ENCODE results near the gene DHX34.
"Not testable (repeated sequence)": the region's sequence is repeated elsewhere in the genome, so short reads cannot be mapped to it uniquely, and the experiment has no call there.

DHX34 gene

DNA sequence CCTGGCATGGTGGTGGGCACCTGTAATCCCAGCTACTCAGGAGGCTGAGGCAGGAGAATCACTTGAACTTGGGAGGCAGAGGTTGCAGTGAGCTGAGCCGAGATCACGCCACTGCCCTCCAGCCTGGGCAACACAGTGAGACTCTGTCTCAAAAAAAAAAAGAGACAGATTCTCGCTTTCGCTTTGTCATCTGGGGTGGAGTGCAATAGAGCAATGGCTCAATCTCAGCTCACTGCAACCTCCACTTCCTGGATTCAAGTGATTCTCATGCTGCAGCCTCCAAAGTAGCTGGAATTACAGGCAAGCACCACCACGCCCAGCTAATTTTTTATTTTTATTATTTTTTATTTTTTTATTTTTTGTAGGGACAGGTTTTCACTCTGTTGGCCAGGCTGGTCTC, 39.6 kb downstream of the DHX34 start:
- CTCF ChIA-PET: interaction anchor here (0.9 to 5.0 kb wide), 4 partner anchors 11 to 94 kb away, joined by 4 to 86 read pairs (median 5); partner anchors contain the start of gene DHX34
- DNase-seq (ENCODE audit: extremely low spot score); POLR2A ChIA-PET: not testable (repeated sequence)

DNA sequence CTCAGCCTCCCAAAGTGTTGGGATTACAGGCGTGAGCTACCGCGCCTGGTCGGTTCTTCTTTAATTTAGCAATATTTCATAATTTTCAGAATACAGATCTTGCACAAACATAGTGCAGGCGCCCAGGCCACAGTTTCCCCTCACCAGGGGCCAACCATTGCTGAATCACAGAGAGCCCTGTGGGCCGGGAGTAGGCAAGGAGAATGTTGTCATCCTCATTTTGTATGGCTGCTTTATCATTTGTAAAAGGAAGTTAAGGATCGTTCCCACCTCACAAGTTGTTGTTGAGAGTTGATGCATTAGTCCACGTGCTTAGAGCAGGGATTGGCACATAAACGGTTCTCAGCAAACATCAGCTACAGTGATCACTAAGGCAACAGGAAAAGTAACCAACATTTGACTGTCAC, 40.0 kb downstream of the DHX34 start:
- TF ChIP-seq, protein P1, sequence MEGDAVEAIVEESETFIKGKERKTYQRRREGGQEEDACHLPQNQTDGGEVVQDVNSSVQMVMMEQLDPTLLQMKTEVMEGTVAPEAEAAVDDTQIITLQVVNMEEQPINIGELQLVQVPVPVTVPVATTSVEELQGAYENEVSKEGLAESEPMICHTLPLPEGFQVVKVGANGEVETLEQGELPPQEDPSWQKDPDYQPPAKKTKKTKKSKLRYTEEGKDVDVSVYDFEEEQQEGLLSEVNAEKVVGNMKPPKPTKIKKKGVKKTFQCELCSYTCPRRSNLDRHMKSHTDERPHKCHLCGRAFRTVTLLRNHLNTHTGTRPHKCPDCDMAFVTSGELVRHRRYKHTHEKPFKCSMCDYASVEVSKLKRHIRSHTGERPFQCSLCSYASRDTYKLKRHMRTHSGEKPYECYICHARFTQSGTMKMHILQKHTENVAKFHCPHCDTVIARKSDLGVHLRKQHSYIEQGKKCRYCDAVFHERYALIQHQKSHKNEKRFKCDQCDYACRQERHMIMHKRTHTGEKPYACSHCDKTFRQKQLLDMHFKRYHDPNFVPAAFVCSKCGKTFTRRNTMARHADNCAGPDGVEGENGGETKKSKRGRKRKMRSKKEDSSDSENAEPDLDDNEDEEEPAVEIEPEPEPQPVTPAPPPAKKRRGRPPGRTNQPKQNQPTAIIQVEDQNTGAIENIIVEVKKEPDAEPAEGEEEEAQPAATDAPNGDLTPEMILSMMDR (IDR thresholded peaks at IDR 0.05; ENCODE audit: control extremely low read depth, extremely low read depth, low read depth, missing control alignments): no peak
- ChIA-PET CTCF (interaction anchor here (0.9 to 5.0 kb wide), 4 partner anchors 11 to 94 kb away, joined by 4 to 86 read pairs (median 5); partner anchors contain the start of gene DHX34), POLR2A (no interaction called here)
- no peak for DNase-seq (ENCODE audit: extremely low spot score)

DNA sequence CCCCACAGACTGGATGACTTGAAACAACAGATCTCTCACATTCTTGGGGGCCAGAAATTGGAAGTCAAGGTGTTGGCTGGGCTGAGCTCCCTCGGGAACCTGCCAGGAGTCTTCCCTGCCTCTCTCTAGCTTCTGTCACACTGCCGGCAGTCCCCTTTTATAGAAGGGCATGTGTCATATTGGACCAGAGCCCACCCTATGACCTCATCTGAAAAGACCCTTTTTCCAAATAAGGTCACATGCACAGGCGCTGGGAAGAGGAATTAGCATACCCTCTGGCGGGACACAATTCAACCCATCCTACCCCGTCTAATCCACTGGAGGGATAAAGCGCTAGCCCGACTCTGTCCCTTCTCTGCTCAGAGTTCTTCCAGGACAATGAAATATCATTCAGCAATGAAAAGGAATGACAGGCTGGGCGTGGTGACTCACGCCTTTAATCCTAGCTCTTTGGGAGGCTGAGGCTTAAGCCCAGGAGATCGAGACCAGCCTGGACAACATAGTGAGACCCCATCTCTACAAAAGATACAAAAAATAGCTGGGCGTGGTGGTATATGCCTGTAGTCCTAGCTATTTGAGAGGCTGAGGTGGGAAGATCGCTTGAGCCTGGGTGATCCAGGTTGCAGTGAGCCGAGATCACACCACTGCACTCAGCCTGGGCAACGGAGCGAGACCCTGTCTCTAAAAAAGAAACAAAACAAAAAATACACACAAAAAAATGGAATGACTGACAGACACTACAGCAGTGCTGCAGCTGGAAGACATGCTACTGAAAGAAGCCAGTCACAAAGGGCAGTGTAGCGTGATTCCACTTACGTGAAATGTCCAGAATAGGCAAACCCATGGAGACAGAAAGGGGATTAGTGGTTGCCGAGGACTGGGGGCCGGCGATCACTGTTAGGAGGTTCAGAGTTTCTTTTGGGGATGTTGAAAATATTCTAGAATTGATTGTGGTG, 41.7 kb downstream of the DHX34 start:
- DNase-seq (ENCODE audit: extremely low spot score): no peak
- ChIA-PET CTCF (interaction anchor here (0.7 to 5.0 kb wide), 51 partner anchors 8 to 551 kb away, joined by 3 to 86 read pairs (median 4); partner anchors contain the start of genes CCDC9 and DHX34), POLR2A (no interaction called here)
- TF ChIP-seq, protein P1 (IDR thresholded peaks at IDR 0.05; ENCODE audit: control extremely low read depth, extremely low read depth, low read depth, missing control alignments): no peak

DNA sequence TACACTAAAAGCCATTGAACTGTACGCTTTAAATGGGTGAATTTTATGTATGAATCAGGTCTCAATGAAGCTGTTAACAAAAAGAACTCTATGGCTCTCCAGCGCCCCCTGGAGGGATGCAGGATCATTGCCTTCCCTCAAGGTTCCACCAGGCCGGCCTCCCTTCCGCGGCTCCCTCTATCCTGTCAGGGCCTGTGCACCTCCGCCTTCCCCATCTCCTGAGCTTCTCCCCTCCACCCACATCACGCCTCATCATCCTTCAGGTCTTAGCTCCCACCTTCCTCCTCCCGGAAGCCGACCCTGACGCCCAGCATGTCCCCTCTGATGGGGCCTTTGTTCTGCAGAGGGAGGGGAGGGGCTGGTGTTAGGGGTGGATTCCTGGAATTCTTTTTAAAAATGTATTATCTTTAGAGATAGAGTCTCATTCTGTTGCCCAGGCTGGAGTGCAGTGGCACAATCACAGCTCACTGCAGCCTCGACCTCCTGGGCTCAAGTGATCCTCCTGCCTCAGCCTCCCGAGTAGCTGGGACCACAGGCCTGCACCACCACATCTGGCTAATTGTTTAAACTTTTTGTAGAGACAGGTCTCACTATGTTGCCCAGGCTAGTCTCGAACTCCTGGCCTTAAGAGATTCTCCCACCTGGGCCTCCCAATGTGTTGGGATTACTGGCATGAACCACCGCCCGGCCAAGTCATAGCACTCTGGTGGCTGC, 42.6 kb downstream of the DHX34 start:
- ChIA-PET POLR2A (no interaction called here), CTCF (interaction anchor here (0.5 to 5.0 kb wide), 55 partner anchors 8 to 551 kb away, joined by 3 to 86 read pairs (median 4); partner anchors contain the start of genes CCDC9 and DHX34)
- DNase-seq (ENCODE audit: extremely low spot score): peak; percentile 83
- TF ChIP-seq, protein P1 (IDR thresholded peaks at IDR 0.05; ENCODE audit: control extremely low read depth, extremely low read depth, low read depth, missing control alignments): peak; percentile 79

DNA sequence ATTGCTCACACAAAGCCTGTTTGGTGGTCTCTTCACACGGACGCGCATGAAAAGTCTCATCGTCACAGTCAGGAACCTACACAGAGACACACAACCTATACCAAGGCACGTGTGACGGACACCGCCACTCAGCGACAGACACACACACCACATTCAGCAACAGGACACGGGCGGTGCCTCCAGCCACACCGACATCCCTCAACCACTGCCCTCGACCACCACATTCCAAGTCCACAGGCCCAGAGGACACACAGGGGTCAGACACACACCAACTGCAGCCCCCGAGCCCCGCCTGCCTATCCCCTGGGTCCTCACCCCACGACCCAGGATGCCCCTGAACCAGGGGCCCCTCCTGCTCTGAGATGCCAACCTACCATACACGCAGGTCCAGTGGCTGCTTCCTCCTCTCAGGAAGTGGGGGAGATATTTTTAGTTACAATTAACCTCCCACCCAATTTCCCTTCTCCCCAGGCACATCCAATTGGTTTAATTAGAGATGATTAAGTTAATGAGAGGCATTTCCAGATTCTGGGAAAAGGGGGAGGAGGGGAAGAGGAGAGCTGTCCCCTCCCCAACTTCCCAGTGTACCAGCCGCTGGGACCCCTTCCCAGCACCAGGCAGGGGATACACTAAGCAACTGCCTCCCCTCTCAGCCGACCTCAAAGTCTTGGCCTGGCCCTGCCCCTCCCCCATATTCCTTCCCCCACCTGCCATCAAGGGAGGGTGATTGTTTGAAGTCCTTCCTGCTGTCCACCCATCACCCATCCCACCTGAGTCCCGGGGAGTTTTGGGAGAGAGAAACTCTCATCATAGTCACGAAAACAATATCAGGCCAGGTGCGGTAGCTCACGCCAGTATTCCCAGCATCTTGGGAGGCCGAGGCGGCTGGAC, 49.8 kb downstream of the DHX34 start:
- DNase-seq (ENCODE audit: extremely low spot score): no peak
- TF ChIP-seq, protein P1 (IDR thresholded peaks at IDR 0.05; ENCODE audit: control extremely low read depth, extremely low read depth, low read depth, missing control alignments): no peak
- POLR2A ChIA-PET: no interaction called here
- CTCF ChIA-PET: interaction anchor here (1.0 to 1.3 kb wide), 3 partner anchors 8 to 300 kb away, joined by 3 to 5 read pairs (median 3); no protein-coding TSS in a partner anchor

- DNase-seq (ENCODE audit: extremely low spot score): no peak
- ChIA-PET POLR2A (no interaction called here), CTCF (interaction anchor here (3.3 kb wide), 1 partner anchor 11 kb away, joined by 17 read pairs; no protein-coding TSS in a partner anchor)
- TF ChIP-seq, protein P1 (IDR thresholded peaks at IDR 0.05; ENCODE audit: control extremely low read depth, extremely low read depth, low read depth, missing control alignments): no peak
These were observed 53.4 kb downstream of the DHX34 start for GRCh38 chr19:47402504-47402903.
